Large intestine (tissue), 3 donors: ENCODE data around the gene NOX1. TPM values are rescaled to one million over a fixed set of nuclear protein-coding genes. Genes with fewer than 3 reads are reported as not detected.
"Not testable (repeated sequence)": the region's sequence is repeated elsewhere in the genome, so short reads cannot be mapped to it uniquely, and the experiment has no call there.

Experiments used
- DNase-seq, 2 donors: peaks; one replicate each; pipeline versions ENCODE4 v3.0.0 to v3.0.0-alpha.2; 2013
- H3K27ac ChIP-seq: one replicate; pipeline ENCODE4 v1.5.1; 2013; ENCODE audit warnings: low read length
- H3K27me3 ChIP-seq: 2 replicates; pipeline ENCODE4 v1.6.1; 2013; ENCODE audit warnings: low read length; ENCODE audit not compliant: control insufficient read depth, insufficient read depth
- H3K36me3 ChIP-seq: 2 replicates; pipeline ENCODE4 v1.6.1; 2013; ENCODE audit warnings: low read length; ENCODE audit not compliant: control insufficient read depth, insufficient read depth
- H3K4me1 ChIP-seq: one replicate; pipeline ENCODE4 v1.6.1; 2013; ENCODE audit warnings: low read length; ENCODE audit not compliant: control insufficient read depth, insufficient read depth
- H3K4me3 ChIP-seq: one replicate; pipeline ENCODE4 v1.5.1; 2013; ENCODE audit warnings: low read length
- H3K9me3 ChIP-seq: one replicate; pipeline ENCODE4 v1.6.1; 2013; ENCODE audit warnings: mild to moderate bottlenecking, low read depth, low read length, moderate library complexity; ENCODE audit not compliant: control insufficient read depth
- WGBS: methylation state at CpG from one replicate; pipeline ENCODE4 v1.1.5; 2013; ENCODE audit warnings: low lambda C conversion rate; ENCODE audit not compliant: insufficient coverage; 5-methylcytosine and 5-hydroxymethylcytosine counted together
- polyA plus RNA-seq: library from polyadenylated mRNA; unstranded; fragments of 120-200 nt; gene quantifications from one replicate; pipeline ENCODE4 v1.2.1, GENCODE V29; 2013

Gene NOX1
- polyA plus RNA-seq, 1 donor = 1.8 TPM

DNA sequence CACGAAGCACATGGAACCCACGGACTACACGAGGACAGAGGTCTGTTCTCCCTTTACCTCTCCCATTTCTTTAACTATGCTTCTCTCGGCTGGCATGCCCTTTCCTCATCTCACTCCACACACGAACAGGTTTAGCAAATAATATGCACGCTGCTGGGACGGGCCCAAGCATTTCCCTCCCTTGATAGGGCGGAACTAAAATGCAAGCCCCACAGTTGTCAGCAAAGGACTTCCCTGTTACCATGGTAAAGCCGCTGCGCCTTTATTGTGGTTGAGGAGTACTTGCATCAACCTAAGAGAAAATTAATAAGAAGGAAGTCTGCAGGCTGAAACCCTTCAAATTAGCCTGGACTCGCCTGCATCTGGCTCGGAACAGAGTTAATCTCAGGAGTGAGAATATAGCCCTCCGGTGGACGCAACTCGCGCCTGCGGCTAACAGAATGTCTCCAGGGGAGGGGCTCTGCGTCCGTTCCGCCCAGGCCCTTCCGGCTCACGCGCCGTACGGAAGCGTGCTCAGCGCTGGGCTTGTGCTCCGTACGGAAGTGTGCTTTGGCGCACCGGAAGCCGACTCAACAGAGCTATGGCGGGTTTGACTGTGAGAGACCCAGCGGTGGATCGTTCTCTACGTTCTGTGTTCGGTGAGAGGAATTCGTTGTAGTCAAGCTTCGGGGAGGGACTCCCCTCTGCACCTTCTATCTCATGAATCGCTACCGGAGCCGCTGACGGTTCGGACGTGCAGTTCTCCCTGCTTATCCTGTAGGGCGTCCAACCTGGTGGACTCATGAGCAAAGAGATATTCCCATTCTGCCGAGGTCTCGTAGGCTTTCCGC, 54.1 kb downstream of the NOX1 start, which contains the start of gene CSTF2:
TSS of gene CSTF2 (plus strand) at position 555 of the 830 bp plus-strand sequence. CDS start at position 581, 26 bp downstream.
- no peaks in the 10 kb centered on the region for H3K9me3 ChIP-seq
- H3K27me3 ChIP-seq = no peaks in the 10 kb centered on the region
- peak; percentile 81 to 88 for DNase-seq
- peak within 1 kb of the TSS; percentile 87 for H3K27ac ChIP-seq
- peak within 1 kb of the TSS; percentile 81 for H3K4me3 ChIP-seq
- WGBS = no CpG with 5 or more reads among the region's 49 CpGs
- H3K36me3 ChIP-seq = peaks cover 12% of the 10 kb centered on the region
- H3K4me1 ChIP-seq = no peaks in the 10 kb centered on the region

DNA sequence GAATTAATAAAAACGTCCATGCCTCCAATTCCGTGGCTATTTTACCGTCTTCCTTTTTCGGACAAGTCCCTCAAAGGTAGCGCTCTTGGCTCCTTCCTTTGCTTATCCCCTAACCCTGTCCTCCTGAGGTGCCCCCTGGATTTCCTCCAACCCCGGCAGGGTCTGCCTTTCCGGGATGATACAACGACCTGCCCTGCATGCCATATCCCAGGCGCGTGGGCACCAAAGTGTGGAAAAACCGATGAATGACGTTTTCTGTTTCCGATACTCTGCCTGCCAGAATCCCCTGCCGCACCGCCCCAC, 54.7 kb downstream of the NOX1 start:
- no peak for DNase-seq
- H3K27me3 ChIP-seq = no peaks in the 10 kb centered on the region
- peak overlapping the region; percentile 87 for H3K27ac ChIP-seq
- peak overlapping the region; percentile 81 for H3K4me3 ChIP-seq
- no CpG with 5 or more reads among the region's 15 CpGs for WGBS
- no peaks in the 10 kb centered on the region for H3K9me3 ChIP-seq
- H3K36me3 ChIP-seq = peaks cover 12% of the 10 kb centered on the region
- no peaks in the 10 kb centered on the region for H3K4me1 ChIP-seq

DNA sequence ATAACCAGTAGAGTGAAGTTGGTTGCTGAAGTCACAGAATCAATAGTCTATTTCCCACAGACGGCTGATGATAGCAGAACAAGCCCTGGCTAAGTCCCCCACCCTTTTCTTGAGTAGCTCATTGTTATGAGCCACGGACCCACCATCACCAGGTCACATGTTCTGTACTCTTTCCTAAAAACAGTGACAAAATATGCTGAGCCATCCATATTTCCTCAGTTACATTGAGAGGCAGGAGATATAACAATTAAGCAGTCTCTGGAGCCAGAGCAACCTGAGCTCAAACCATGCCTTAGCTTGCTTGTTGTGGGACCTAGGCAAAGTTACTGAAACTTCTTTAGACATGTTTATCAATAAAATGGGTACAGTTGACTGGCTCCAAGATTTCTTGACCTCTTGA, 56.8 kb downstream of the NOX1 start:
- no peaks in the 10 kb centered on the region for H3K27me3 ChIP-seq
- peaks cover 3% of the 10 kb centered on the region for H3K4me1 ChIP-seq
- DNase-seq = no peak
- H3K9me3 ChIP-seq = no peaks in the 10 kb centered on the region
- H3K27ac ChIP-seq = no peak overlapping the region
- no peak overlapping the region for H3K4me3 ChIP-seq
- H3K36me3 ChIP-seq = peaks cover 2% of the 10 kb centered on the region
- WGBS = no CpG with 5 or more reads among the region's 2 CpGs

DNA sequence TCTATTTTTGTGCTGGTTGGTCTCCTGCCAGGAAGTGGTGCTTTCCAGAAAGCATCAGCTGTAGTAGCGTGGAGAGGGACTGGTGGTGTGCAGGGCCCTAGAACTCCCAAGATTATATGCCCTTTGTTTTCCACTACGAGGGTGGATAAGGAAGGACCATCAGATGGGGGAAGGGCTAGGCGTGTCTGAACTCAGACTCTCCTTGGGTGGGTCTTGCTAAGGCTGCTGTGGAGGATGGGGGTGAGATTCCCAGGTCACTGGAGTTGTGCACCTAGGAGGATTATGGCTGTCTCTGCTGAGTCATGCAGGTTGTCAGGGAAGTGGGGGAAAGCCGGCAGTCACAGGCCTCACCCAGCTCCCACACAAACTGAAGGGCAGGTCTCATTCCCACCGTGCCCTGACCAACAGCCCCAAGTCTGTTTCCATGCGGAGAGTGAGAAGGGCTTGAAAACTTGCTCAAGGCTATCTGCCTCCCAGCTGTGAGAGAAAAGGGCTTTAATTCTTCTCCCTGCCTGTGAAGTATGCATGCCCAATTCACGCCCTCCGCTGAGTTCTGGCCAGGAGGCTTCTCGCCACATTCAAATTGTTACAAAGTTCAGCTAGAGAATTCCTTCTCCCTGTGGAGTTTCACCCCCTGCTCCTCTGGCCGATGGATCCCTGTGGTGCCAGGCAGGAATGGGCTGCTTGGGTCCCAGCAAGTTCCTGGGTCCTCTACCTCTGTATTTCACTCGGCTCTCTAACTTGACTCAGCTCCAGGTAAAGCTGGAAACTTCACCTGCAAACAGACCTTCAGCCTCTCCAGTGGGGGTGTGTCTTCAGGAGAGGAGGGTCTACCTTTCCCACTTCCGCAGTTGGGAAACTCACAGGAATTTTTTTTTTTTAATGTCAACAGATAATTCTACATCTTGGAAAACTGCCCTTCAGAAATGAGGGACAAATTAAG, 61.7 kb downstream of the NOX1 start:
- Histone ChIP-seq H3K36me3 (no peaks in the 10 kb centered on the region), H3K27me3 (no peaks in the 10 kb centered on the region), H3K9me3 (no peaks in the 10 kb centered on the region), H3K27ac (peak overlapping the region; percentile 81), H3K4me1 (peaks cover 7% of the 10 kb centered on the region), H3K4me3 (no peak overlapping the region)
- DNase-seq = peak; percentile 24 to 62
- no CpG with 5 or more reads among the region's 12 CpGs for WGBS

DNA sequence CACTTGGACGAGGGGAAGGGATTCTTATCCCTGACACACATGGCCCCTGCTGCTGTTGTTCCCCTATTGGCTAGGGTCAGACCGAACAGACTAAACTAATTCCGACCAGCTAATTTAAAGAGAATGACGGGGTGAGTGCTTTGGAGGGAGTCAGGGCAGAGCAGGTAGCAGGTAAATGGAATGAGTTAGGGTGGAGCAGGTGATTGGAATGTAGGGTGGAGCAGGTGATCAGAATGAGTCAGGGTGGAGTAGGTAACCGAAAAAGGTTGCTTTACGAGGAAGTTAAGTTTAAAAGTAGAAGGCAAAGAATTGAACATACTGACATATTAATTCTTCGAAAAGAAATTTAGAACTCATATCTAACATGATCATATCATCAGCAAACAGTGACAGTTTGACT, 65.9 kb downstream of the NOX1 start:
- H3K27me3 ChIP-seq, H3K4me3 ChIP-seq, H3K9me3 ChIP-seq, H3K36me3 ChIP-seq, H3K27ac ChIP-seq, DNase-seq, H3K4me1 ChIP-seq: not testable (repeated sequence)
- no CpG with 5 or more reads among the region's 7 CpGs for WGBS

DNA sequence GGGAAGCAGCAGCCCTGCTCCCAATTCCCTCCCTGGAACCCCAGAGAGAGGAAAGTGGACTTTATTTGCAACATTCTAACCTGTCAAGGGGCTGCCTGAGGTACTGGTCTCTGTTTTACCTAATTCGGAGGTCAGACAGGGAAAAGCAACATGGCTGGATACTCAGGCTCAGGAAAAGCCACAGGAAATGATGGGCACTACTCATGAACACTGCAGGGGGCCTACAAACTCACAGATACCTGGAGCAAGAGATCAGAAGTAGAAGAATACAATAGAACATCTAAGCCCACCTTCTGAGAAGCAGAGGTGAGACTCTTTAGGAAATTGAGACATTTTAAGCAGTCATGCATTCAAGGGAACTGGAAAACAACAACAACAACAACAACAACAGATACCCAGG, 69.4 kb downstream of the NOX1 start:
- H3K36me3 ChIP-seq = no peaks in the 10 kb centered on the region
- no peaks in the 10 kb centered on the region for H3K27me3 ChIP-seq
- no peak for DNase-seq
- no peak overlapping the region for H3K27ac ChIP-seq
- no CpG with 5 or more reads among the region's 1 CpG for WGBS
- no peaks in the 10 kb centered on the region for H3K9me3 ChIP-seq
- no peaks in the 10 kb centered on the region for H3K4me1 ChIP-seq
- no peak overlapping the region for H3K4me3 ChIP-seq

DNA sequence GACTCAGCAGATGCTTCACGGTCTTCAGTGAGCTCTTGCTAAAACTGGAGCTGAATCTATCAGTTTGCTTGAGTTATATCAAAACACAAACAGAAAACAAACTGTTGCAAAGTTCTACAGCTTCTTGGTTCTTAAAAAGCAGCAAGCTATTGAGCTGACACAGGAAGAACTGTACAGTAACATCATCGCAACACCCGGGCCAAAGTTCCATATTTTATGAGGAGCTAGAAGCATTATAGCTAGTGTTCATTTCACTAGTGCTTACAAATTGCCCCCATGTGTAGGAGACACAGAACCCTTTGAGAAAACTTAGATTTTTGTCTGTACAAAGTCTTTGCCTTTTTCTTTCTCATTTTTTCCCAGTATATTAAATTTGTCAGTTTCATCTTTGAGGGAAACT, 71.3 kb downstream of the NOX1 start:
- H3K27me3 ChIP-seq = no peaks in the 10 kb centered on the region
- no CpG with 5 or more reads among the region's 3 CpGs for WGBS
- H3K36me3 ChIP-seq = no peaks in the 10 kb centered on the region
- H3K4me3 ChIP-seq = no peak overlapping the region
- H3K9me3 ChIP-seq = no peaks in the 10 kb centered on the region
- H3K27ac ChIP-seq = peak overlapping the region; percentile 12
- peak; percentile 25 to 56 for DNase-seq
- H3K4me1 ChIP-seq = peaks cover 5% of the 10 kb centered on the region

DNA sequence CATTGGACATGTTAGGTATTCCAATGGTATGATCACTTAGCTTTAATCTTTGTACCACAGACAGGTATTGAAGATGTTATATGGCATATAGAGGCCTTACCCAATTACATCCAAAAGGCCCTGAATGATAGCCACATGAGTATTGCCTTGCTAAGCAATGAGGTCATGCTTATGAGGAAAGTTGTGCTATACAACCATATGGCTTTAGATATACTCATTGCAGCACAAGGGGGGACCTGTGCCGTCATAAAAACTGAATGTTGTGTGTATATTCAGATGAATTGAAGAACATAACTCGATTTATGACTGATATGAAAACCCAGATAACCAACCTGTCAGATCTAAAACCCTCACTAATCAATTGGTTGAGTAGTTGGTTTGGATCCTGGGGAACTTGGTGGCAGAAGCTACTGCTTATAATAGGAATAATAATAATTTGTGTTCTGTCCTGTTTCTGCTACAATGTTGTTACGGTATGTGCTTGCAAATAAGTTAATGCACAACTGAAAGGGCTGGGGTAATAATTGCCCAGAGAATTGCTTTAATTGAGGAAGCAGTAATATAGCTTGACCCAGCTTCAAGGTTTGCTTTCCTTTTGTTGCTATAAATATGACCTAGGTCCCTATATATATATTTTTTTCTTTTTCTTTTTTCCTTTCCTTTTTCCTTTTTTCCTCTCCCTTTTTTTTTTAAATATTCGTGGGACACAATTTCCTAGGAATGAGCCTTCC, 75.5 kb downstream of the NOX1 start:
- peak; percentile 24 to 64 for DNase-seq
- H3K4me3 ChIP-seq = no peak overlapping the region
- H3K4me1 ChIP-seq = peaks cover 5% of the 10 kb centered on the region
- peak overlapping the region; percentile 76 for H3K27ac ChIP-seq
- H3K27me3 ChIP-seq = no peaks in the 10 kb centered on the region
- no peaks in the 10 kb centered on the region for H3K9me3 ChIP-seq
- no peaks in the 10 kb centered on the region for H3K36me3 ChIP-seq
- WGBS = no CpG with 5 or more reads among the region's 4 CpGs

DNA sequence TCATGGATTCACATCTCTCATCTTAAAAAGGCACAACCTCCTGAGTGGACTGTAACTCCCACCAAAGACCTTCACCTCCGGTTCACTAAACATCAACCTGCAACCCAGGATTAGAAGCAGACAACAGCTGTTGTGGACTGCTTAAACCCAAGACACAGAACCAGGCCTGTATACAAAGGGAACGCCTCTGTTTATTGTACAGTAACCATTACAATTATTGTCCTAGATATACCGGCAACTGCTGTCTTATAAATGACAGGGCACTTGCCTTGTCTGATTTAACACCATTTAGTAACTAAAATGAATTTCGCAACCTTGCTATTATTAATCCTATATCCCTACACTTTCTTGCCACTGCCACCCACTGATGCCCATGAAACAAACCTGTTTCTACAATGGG, 76.8 kb downstream of the NOX1 start:
- no peak for DNase-seq
- WGBS = no CpG with 5 or more reads among the region's 4 CpGs
- H3K27ac ChIP-seq = no peak overlapping the region
- H3K36me3 ChIP-seq = no peaks in the 10 kb centered on the region
- H3K4me3 ChIP-seq = no peak overlapping the region
- H3K9me3 ChIP-seq = no peaks in the 10 kb centered on the region
- H3K27me3 ChIP-seq = no peaks in the 10 kb centered on the region
- peaks cover 5% of the 10 kb centered on the region for H3K4me1 ChIP-seq

DNA sequence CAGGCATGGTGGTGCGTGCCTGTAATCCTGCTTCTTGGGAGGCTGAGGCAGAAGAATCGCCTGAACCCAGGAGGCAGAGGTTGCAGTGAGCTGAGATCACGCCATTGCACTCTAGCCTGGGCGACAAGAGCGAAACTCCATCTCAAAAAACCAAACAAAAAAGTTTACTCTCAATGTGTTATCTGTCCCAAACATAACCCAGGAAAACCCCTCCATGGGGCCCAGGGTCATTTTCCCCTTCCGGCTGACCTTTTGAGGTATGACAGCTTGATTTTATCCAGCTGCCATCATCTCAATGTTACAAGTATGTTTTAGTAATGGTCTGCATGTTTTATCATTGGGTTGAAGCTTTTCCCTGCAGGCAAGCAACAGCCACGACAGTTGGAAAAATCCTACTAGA, 77.8 kb downstream of the NOX1 start:
- H3K27me3 ChIP-seq, H3K9me3 ChIP-seq, H3K4me3 ChIP-seq, DNase-seq, H3K4me1 ChIP-seq, H3K36me3 ChIP-seq, H3K27ac ChIP-seq: not testable (repeated sequence)
- no CpG with 5 or more reads among the region's 7 CpGs for WGBS
